ENCODE data around the gene ANXA6. TPM values are rescaled to one million over a fixed set of nuclear protein-coding genes. Genes with fewer than 3 reads are reported as not detected.

Gene ANXA6
- total and polyA plus RNA-seq, 2 donors: 122 to 381 TPM

DNA sequence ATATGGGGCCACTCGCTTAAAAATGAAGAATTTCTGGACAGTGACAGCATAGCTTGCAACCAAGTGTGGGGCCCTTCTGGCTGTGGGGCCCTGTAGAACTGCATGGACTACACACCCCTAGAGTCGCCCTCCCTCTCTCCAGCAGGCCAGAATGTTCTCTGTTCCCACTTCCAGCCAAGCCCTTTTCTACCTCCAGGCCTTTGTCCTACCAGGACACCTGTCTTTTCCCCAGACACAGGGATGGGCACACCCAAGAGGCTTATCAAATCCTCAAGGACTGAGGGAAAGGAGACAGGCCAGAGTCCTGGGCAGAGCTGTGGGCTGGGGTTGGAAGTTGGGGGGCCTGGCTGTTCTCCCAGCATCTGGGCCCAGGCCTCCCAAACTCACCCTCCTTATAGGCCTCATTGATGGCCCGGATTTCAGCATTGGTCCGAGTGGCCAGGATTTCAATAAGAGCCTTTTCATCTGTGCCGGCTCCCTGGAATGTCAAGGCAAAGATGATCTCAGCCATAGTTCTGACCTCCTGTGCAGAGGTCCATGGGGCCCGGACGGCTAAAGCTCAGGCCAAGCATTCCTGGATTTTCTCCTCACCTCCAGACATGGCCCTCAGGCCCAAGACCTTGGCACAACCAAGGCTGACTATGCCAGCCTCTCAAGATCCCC, 38.5 kb downstream of the ANXA6 start:
- no peak overlapping the region for H3K27ac ChIP-seq (ENCODE audit: low read depth in 1 of 2, low read length in 1 of 2)
- peaks cover 64 to 78% of the 10 kb centered on the region in 2 donors for H3K36me3 ChIP-seq (ENCODE audit: control insufficient read depth in 2 of 2, insufficient read depth in 2 of 2, low read length in 1 of 2)
- no peak overlapping the region for H3K4me3 ChIP-seq (ENCODE audit: low read length in 2 of 2)
- no peaks in the 10 kb centered on the region for H3K27me3 ChIP-seq (ENCODE audit: control insufficient read depth in 2 of 2, insufficient read depth in 1 of 2, low read length in 1 of 2)
- DNase-seq (ENCODE audit: low read depth in 6 of 9, low spot score in 9 of 9): no peak
- H3K4me1 ChIP-seq (ENCODE audit: control insufficient read depth in 2 of 2, insufficient read depth in 2 of 2, low read length in 2 of 2): peaks cover 9 to 12% of the 10 kb centered on the region in 2 donors
- peaks cover 0 to under 1% of the 10 kb centered on the region in 2 donors for H3K9me3 ChIP-seq (ENCODE audit: control insufficient read depth in 2 of 2, insufficient read depth in 1 of 2, low read length in 1 of 2)
- 97% methylated on average over 7 of the region's 7 CpGs for WGBS

DNA sequence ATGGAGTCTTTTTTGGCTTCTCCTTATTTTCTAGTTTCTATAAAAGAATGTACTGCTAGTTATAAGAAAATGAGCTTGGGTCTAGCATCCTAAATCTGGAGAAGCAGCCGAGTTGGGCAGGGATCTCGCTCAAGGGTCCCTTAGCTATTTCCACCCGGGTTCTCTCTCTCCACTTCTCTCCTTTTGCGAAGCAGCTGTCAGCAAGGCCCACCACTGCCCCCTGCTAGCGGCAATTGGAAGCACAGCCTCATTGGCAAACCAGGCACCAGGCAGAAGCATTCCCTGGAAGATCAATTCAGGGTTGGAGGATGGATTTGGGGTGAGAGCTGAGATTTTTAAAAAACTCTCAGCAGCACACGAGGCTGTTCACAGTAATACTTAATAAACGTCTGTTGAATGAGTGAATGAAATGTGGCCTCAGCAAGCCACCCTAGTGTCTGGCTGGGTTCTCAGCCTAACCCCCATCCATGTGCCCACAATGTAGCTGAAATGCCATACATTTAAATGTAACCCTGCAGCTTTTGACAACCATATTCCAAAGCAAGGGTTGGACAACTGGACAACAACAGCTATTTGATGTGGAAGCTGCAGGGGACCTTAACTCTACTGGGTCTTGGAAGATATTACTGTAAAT, 42.2 kb downstream of the ANXA6 start:
- H3K9me3 ChIP-seq (ENCODE audit: control insufficient read depth in 2 of 2, insufficient read depth in 1 of 2, low read length in 1 of 2): no peaks in the 10 kb centered on the region
- no peak overlapping the region for H3K27ac ChIP-seq (ENCODE audit: low read depth in 1 of 2, low read length in 1 of 2)
- no peaks in the 10 kb centered on the region for H3K27me3 ChIP-seq (ENCODE audit: control insufficient read depth in 2 of 2, insufficient read depth in 1 of 2, low read length in 1 of 2)
- peak in 4 of 9 donors; percentile 39 to 70 (median 60) for DNase-seq (ENCODE audit: low read depth in 6 of 9, low spot score in 9 of 9)
- H3K36me3 ChIP-seq (ENCODE audit: control insufficient read depth in 2 of 2, insufficient read depth in 2 of 2, low read length in 1 of 2): peaks cover 42 to 68% of the 10 kb centered on the region in 2 donors
- no peaks in the 10 kb centered on the region for H3K4me1 ChIP-seq (ENCODE audit: control insufficient read depth in 2 of 2, insufficient read depth in 2 of 2, low read length in 2 of 2)
- H3K4me3 ChIP-seq (ENCODE audit: low read length in 2 of 2): no peak overlapping the region
- WGBS: 15% methylated on average over 7 of the region's 7 CpGs

DNA sequence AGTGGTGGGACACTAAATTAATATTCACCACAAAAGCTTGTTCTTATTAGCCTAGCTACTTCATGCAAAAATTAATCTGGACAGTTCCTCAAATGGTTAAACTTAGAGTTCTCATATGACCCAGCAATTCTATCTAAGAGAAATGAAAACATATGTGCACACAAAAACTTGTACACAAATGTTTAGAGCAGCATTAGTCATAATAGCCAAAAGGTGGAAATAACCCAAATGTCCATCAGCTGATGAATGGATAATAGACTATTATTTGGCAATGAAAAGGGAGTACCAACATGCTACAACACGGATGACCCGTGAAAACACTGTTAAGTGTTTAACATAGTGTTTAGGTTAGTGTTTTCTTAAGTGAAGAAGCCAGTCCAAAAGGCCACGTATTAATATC, 43.9 kb downstream of the ANXA6 start:
- H3K9me3 ChIP-seq (ENCODE audit: control insufficient read depth in 2 of 2, insufficient read depth in 1 of 2, low read length in 1 of 2): no peaks in the 10 kb centered on the region
- H3K4me3 ChIP-seq (ENCODE audit: low read length in 2 of 2): no peak overlapping the region
- no peak for DNase-seq (ENCODE audit: low read depth in 6 of 9, low spot score in 9 of 9)
- 88% methylated on average over 3 of the region's 3 CpGs for whole genome bisulfite sequencing
- H3K4me1 ChIP-seq (ENCODE audit: control insufficient read depth in 2 of 2, insufficient read depth in 2 of 2, low read length in 2 of 2): no peaks in the 10 kb centered on the region
- H3K27me3 ChIP-seq (ENCODE audit: control insufficient read depth in 2 of 2, insufficient read depth in 1 of 2, low read length in 1 of 2): no peaks in the 10 kb centered on the region
- H3K27ac ChIP-seq (ENCODE audit: low read depth in 1 of 2, low read length in 1 of 2): no peak overlapping the region
- H3K36me3 ChIP-seq (ENCODE audit: control insufficient read depth in 2 of 2, insufficient read depth in 2 of 2, low read length in 1 of 2): peaks cover 44 to 68% of the 10 kb centered on the region in 2 donors

DNA sequence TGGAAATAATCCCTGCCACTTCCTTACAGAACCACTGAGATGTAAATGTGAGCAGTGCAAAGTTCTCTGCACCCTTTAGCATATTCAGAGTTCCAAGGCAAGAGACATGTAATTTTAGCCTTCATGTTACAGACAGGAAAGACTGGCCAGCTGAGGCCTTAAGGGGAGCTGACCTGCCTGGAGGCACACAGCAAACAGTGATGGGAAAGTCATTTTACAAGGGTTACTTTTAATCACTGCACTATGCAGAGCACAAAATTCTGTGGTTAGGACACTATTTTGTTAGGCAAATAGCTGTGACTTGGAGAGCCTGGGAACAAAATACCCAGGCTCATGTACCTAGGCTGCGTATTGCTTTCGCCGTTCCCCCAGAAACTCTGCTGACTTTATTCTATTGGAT, 46.6 kb downstream of the ANXA6 start:
- DNase-seq (ENCODE audit: low read depth in 6 of 9, low spot score in 9 of 9): no peak
- Histone ChIP-seq H3K4me1 (ENCODE audit: control insufficient read depth in 2 of 2, insufficient read depth in 2 of 2, low read length in 2 of 2) (no peaks in the 10 kb centered on the region), H3K9me3 (ENCODE audit: control insufficient read depth in 2 of 2, insufficient read depth in 1 of 2, low read length in 1 of 2) (no peaks in the 10 kb centered on the region), H3K27ac (ENCODE audit: low read depth in 1 of 2, low read length in 1 of 2) (no peak overlapping the region), H3K27me3 (ENCODE audit: control insufficient read depth in 2 of 2, insufficient read depth in 1 of 2, low read length in 1 of 2) (no peaks in the 10 kb centered on the region), H3K4me3 (ENCODE audit: low read length in 2 of 2) (no peak overlapping the region), H3K36me3 (ENCODE audit: control insufficient read depth in 2 of 2, insufficient read depth in 2 of 2, low read length in 1 of 2) (peaks cover 47 to 70% of the 10 kb centered on the region in 2 donors)
- WGBS: 99% methylated on average over 3 of the region's 3 CpGs

DNA sequence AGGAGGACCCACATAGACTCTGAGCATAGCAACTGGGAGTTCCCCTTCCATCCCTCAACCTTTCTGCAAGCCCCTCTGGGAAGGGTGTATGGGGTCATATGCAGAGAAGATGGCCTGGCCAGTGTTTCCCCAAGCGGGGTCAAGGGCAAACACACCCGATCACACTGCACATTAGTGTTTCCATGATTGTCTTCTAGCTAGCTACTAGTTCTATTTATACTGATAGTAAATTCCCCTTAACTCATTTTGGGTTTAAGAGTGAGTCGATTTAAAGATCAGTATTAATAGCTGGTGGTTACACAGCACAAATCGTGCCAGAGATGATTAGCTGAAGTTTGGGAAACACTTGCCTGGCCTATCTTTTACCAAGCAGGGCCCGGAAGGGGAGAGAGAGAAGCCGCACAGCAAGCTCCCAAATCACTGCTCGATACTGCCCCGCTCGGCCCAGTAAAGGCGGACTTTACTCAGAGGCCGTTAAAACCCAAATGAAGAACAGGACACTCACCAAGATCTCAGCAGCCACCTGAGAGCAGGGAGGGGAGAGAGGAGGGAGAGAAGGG, 47.4 kb downstream of the ANXA6 start:
- no peaks in the 10 kb centered on the region for H3K4me1 ChIP-seq (ENCODE audit: control insufficient read depth in 2 of 2, insufficient read depth in 2 of 2, low read length in 2 of 2)
- H3K27me3 ChIP-seq (ENCODE audit: control insufficient read depth in 2 of 2, insufficient read depth in 1 of 2, low read length in 1 of 2): no peaks in the 10 kb centered on the region
- no peak overlapping the region for H3K27ac ChIP-seq (ENCODE audit: low read depth in 1 of 2, low read length in 1 of 2)
- H3K36me3 ChIP-seq (ENCODE audit: control insufficient read depth in 2 of 2, insufficient read depth in 2 of 2, low read length in 1 of 2): peaks cover 53 to 77% of the 10 kb centered on the region in 2 donors
- H3K9me3 ChIP-seq (ENCODE audit: control insufficient read depth in 2 of 2, insufficient read depth in 1 of 2, low read length in 1 of 2): no peaks in the 10 kb centered on the region
- DNase-seq (ENCODE audit: low read depth in 6 of 9, low spot score in 9 of 9): no peak
- no peak overlapping the region for H3K4me3 ChIP-seq (ENCODE audit: low read length in 2 of 2)
- 97% methylated on average over 11 of the region's 11 CpGs for WGBS

DNA sequence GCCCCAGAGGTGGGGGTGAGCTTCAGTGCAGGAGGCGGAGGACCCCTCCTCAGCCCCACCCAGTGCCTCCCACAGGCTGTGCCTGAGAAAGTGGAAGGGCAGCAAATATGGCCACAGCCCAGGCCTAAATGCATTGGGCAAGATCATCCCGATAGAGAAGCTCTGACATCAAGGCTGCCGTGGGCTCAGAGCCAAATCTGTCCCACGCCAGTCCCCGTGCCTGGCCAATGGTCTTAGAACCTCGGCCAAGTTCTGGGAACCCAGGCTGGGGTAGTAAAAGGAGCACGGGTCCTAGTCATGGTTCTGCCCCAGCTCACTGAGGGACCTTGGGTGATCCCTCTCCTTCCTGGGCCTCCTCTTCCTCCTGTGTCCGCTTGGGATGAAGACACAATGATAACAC, 49.0 kb downstream of the ANXA6 start:
- 98% methylated on average over 8 of the region's 8 CpGs for WGBS
- Histone ChIP-seq H3K27ac (ENCODE audit: low read depth in 1 of 2, low read length in 1 of 2) (no peak overlapping the region), H3K4me1 (ENCODE audit: control insufficient read depth in 2 of 2, insufficient read depth in 2 of 2, low read length in 2 of 2) (no peaks in the 10 kb centered on the region), H3K4me3 (ENCODE audit: low read length in 2 of 2) (no peak overlapping the region), H3K27me3 (ENCODE audit: control insufficient read depth in 2 of 2, insufficient read depth in 1 of 2, low read length in 1 of 2) (no peaks in the 10 kb centered on the region), H3K36me3 (ENCODE audit: control insufficient read depth in 2 of 2, insufficient read depth in 2 of 2, low read length in 1 of 2) (peaks cover 69 to 85% of the 10 kb centered on the region in 2 donors), H3K9me3 (ENCODE audit: control insufficient read depth in 2 of 2, insufficient read depth in 1 of 2, low read length in 1 of 2) (no peaks in the 10 kb centered on the region)
- no peak for DNase-seq (ENCODE audit: low read depth in 6 of 9, low spot score in 9 of 9)

DNA sequence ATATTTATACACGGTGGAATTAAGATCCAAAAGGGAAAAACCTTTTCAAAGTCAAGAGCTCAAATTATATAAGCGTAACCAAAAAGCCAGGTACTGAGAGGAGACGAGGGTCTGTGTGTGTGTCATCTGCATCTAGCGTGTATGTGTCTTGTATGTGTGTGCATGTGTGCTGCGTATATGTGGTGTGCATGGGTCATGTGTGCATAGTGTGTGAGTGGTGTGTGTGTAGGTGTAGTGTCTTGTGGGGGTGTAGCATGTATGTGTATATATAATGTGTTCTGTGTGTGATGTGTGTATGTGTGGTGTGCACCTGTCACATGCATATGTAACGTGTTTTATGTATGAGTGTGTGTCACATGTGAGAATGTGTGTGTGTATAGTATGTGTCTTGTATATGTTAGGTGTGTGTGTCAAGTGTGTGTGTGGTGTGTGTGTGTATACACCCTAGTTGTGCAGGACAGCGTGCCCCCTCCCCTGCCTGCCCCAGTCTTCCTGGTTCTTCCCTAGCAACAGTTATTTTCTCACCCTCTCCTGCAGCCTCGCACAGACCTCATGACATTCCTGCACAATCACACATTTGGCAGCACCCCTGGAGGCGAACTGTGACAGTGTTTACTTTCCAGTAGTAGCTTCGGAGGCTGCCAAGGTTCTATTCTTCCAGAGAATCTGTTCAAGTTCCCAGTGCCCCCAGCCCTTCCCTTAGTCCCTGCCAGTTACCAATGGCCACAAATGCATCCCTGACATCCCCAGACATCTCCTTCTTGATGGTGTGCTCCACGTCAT, 49.6 kb downstream of the ANXA6 start:
- 97% methylated on average over 11 of the region's 11 CpGs for WGBS
- DNase-seq (ENCODE audit: low read depth in 6 of 9, low spot score in 9 of 9): no peak
- no peaks in the 10 kb centered on the region for H3K4me1 ChIP-seq (ENCODE audit: control insufficient read depth in 2 of 2, insufficient read depth in 2 of 2, low read length in 2 of 2)

DNA sequence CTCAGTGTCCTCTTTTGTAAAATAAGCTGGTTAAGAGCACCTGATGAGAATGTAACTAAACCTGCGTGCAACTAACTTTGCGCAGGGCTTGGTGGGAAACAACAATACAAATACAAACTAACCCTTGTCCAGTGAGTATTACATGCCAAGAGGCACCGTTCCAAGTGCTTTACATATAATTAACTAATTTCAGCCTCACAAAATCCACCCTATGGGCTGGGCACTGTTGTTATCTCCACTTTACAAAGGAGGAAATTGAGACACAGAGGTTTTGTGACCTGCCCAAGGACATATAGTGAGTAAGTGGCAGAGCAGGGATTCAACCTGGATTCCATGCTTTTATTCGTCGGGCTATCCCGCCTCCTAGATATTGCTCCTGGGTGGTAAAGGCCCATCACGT, 50.5 kb downstream of the ANXA6 start:
- 97% methylated on average over 7 of the region's 7 CpGs for WGBS
- no peaks in the 10 kb centered on the region for H3K9me3 ChIP-seq (ENCODE audit: control insufficient read depth in 2 of 2, insufficient read depth in 1 of 2, low read length in 1 of 2)
- no peak for DNase-seq (ENCODE audit: low read depth in 6 of 9, low spot score in 9 of 9)
- no peaks in the 10 kb centered on the region for H3K27me3 ChIP-seq (ENCODE audit: control insufficient read depth in 2 of 2, insufficient read depth in 1 of 2, low read length in 1 of 2)
- no peak overlapping the region for H3K27ac ChIP-seq (ENCODE audit: low read depth in 1 of 2, low read length in 1 of 2)
- H3K4me3 ChIP-seq (ENCODE audit: low read length in 2 of 2): no peak overlapping the region
- peaks cover 73 to 88% of the 10 kb centered on the region in 2 donors for H3K36me3 ChIP-seq (ENCODE audit: control insufficient read depth in 2 of 2, insufficient read depth in 2 of 2, low read length in 1 of 2)
- no peaks in the 10 kb centered on the region for H3K4me1 ChIP-seq (ENCODE audit: control insufficient read depth in 2 of 2, insufficient read depth in 2 of 2, low read length in 2 of 2)

More for the DNA sequence above, 49.6 kb downstream of the ANXA6 start:
- no peak overlapping the region for H3K4me3 ChIP-seq (ENCODE audit: low read length in 2 of 2)
- no peaks in the 10 kb centered on the region for H3K27me3 ChIP-seq (ENCODE audit: control insufficient read depth in 2 of 2, insufficient read depth in 1 of 2, low read length in 1 of 2)
- no peak overlapping the region for H3K27ac ChIP-seq (ENCODE audit: low read depth in 1 of 2, low read length in 1 of 2)
- H3K9me3 ChIP-seq (ENCODE audit: control insufficient read depth in 2 of 2, insufficient read depth in 1 of 2, low read length in 1 of 2): no peaks in the 10 kb centered on the region
- peaks cover 72 to 86% of the 10 kb centered on the region in 2 donors for H3K36me3 ChIP-seq (ENCODE audit: control insufficient read depth in 2 of 2, insufficient read depth in 2 of 2, low read length in 1 of 2)

DNA sequence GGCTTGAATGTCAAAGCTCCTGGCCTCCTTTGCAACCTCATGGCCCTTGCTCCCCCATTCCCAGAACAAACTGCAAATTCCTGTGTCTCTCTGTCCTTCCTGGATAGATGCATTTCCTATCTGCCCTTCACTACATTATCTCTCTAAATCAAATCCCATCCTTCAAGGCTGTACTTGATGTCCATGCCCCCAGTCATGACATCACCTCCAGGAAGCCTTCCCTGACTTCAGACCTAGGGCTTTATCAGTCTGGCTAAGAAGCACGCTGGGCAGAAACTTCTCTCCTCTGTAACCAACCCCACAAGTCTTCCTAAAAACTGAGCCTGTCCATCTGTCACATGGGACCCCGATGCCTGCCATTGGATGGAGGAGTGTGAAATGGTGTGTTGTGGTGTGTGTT, 51.1 kb downstream of the ANXA6 start:
- H3K4me3 ChIP-seq (ENCODE audit: low read length in 2 of 2): no peak overlapping the region
- no peaks in the 10 kb centered on the region for H3K27me3 ChIP-seq (ENCODE audit: control insufficient read depth in 2 of 2, insufficient read depth in 1 of 2, low read length in 1 of 2)
- peaks cover 78 to 90% of the 10 kb centered on the region in 2 donors for H3K36me3 ChIP-seq (ENCODE audit: control insufficient read depth in 2 of 2, insufficient read depth in 2 of 2, low read length in 1 of 2)
- no peaks in the 10 kb centered on the region for H3K4me1 ChIP-seq (ENCODE audit: control insufficient read depth in 2 of 2, insufficient read depth in 2 of 2, low read length in 2 of 2)
- WGBS: 100% methylated on average over 2 of the region's 2 CpGs
- H3K27ac ChIP-seq (ENCODE audit: low read depth in 1 of 2, low read length in 1 of 2): no peak overlapping the region
- no peaks in the 10 kb centered on the region for H3K9me3 ChIP-seq (ENCODE audit: control insufficient read depth in 2 of 2, insufficient read depth in 1 of 2, low read length in 1 of 2)
- DNase-seq (ENCODE audit: low read depth in 6 of 9, low spot score in 9 of 9): no peak
